OCI-LY7 (cell line): ENCODE results near the gene ZDHHC4. TPM values are rescaled to one million over a fixed set of nuclear protein-coding genes. Genes with fewer than 3 reads are reported as not detected.

Experiments
- BruUV-seq: library from RNA; stranded (reverse); fragments of 400-500 nt; replicated peaks from 2 replicates; lab custom pipeline; 2021; lab: Mats Ljungman, UMichigan
- CTCF ChIA-PET: fragments of 300-600 bp; sonication (Branson Sonifier 250); formaldehyde crosslinking; loops from one replicate; lab custom pipeline; 2022; ENCODE audit warnings: antibody characterized with exemption; ENCODE audit not compliant: unreplicated experiment; lab: Charles Lee
- POLR2A ChIA-PET: fragments of 300-600 bp; sonication (Branson Sonifier 250); formaldehyde crosslinking; loops from one replicate; lab custom pipeline; 2022; ENCODE audit warnings: antibody characterized with exemption; lab: Charles Lee
- DNase-seq: peaks from one replicate; pipeline ENCODE4 v3.0.0-alpha.2; 2015; ENCODE audit warnings: low spot score
- H2AFZ ChIP-seq: fragments of 200-600 bp; sonication (generic), shearing (Covaris generic); 2 replicates; pipeline ENCODE4 v1.6.1; 2014; ENCODE audit warnings: mild to moderate bottlenecking, antibody characterized with exemption, low read length, moderate library complexity
- H3K27ac ChIP-seq: fragments of 200-600 bp; sonication (generic); 2 replicates; pipeline ENCODE4 v1.5.1; 2014; ENCODE audit warnings: mixed run types, low read depth, mild to moderate bottlenecking, moderate library complexity, low read length, inconsistent platforms; ENCODE audit not compliant: poor library complexity, severe bottlenecking
- H3K36me3 ChIP-seq: fragments of 200-600 bp; sonication (generic); 2 replicates; pipeline ENCODE4 v1.6.1; 2014; ENCODE audit warnings: mild to moderate bottlenecking, antibody characterized with exemption, low read length, moderate library complexity, mixed read lengths; ENCODE audit not compliant: insufficient read depth
- H3K4me1 ChIP-seq: fragments of 200-600 bp; sonication (generic); 2 replicates; pipeline ENCODE4 v1.5.1; 2014; ENCODE audit warnings: mild to moderate bottlenecking, low read length; ENCODE audit not compliant: insufficient read depth, poor library complexity, severe bottlenecking
- H3K4me2 ChIP-seq: fragments of 200-600 bp; sonication (generic); 2 replicates; pipeline ENCODE4 v1.6.1; 2014; ENCODE audit warnings: mild to moderate bottlenecking, low read length
- H3K4me3 ChIP-seq: fragments of 200-600 bp; sonication (generic); 2 replicates; pipeline ENCODE4 v1.5.1; 2014; ENCODE audit warnings: mild to moderate bottlenecking, low read depth, low read length; ENCODE audit not compliant: poor library complexity, severe bottlenecking
- H3K79me2 ChIP-seq: fragments of 200-600 bp; sonication (generic); 2 replicates; pipeline ENCODE4 v1.6.1; 2016; ENCODE audit warnings: low read depth, mild to moderate bottlenecking, low read length, moderate library complexity, mixed read lengths; ENCODE audit not compliant: insufficient read depth
- H3K9me2 ChIP-seq: fragments of 200-600 bp; sonication (generic); 2 replicates; pipeline ENCODE4 v1.6.1; 2016; ENCODE audit warnings: mild to moderate bottlenecking, low read length, mixed read lengths; ENCODE audit not compliant: insufficient read depth
- H3K9me3 ChIP-seq: fragments of 200-600 bp; sonication (generic); 2 replicates; pipeline ENCODE4 v1.6.1; 2014; ENCODE audit warnings: mild to moderate bottlenecking, mixed run types, low read length, mixed read lengths
- H4K20me1 ChIP-seq: fragments of 200-600 bp; sonication (generic); 2 replicates; pipeline ENCODE4 v1.6.1; 2014; ENCODE audit warnings: mild to moderate bottlenecking, antibody characterized with exemption, low read length, moderate library complexity, mixed read lengths; ENCODE audit not compliant: insufficient read depth
- CTCF ChIP-seq: fragments of 200-600 bp; sonication (generic); conservative IDR thresholded peaks from 2 replicates; pipeline ENCODE4 v1.5.1; 2014; ENCODE audit warnings: mild to moderate bottlenecking, antibody characterized with exemption, low read length, moderate library complexity, mixed read lengths
- EZH2phosphoT487 ChIP-seq: fragments of 200-600 bp; sonication (generic); IDR thresholded peaks from 2 replicates; pipeline ENCODE4 v1.6.1; 2018; ENCODE audit warnings: low read depth, borderline replicate concordance, mild to moderate bottlenecking, mixed run types, antibody characterized with exemption, low read length, moderate library complexity, mixed read lengths
- intact Hi-C: fragments of 100-400 bp; cut with micrococcal nuclease; formaldehyde crosslinking; loops from one replicate; pipeline ENCODE4 v1.10.0; 2022; ENCODE audit not compliant: unreplicated experiment
- total RNA-seq, 2 experiments: library from RNA; depleted of rRNA in 1 of 2; stranded (reverse); fragments of >200 nt in 1 of 2; shearing (Covaris generic) in 1 of 2; gene quantifications; 2 replicates each; pipeline ENCODE4 v1.2.3, GENCODE V29; 2014 to 2022

The ZDHHC4 gene
- total RNA-seq, 2 experiments from 2014 or later: 76.4 to 92.7 TPM

DNA sequence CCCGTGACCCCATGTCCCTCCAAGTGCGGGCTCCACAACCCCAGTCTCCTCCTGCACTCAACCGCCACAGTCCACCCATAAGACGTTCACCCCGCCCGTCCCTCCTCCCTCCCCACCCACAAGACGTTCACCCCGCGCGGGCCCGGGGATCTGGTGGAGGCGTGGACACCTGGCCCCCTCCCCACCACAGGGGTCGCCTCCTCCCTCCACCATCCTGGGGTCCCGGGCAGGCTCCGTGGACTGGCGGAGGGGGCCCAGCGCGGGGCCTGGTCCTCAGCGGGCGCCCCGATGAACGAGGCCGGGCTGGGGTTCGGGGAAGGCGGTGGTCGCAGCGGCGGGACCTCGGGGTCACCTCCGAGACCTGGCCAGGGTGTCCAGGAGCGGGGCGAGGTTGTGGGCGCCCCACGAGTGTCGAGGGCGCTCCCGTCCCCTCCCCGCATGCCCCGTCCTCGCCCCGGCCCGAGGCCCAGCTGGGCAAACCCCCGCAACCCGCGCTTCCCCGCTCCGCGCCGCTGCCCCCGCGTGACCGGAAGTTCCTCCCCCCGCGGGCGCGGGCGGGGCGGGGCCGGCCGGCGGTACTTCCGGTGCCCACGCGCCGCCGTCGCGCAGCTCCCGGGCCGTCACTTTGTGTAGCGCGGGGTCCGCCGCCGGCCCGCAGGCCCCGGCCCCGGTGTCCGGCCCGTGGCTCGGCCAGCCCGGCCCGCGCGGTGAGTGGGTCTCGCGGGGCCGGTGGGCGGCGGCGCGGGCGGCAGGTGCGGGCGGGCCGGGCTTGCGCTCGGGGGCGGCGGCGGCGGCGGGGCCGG lies 59.7 kb downstream of the ZDHHC4 start, which contains the start of gene ZNF316:
ZNF316 (plus strand) TSS at position 578 of the 803 bp plus-strand sequence. CDS start 5,092 bp downstream, outside the sequence.
- peaks cover 17% of the 10 kb centered on the region for H3K79me2 ChIP-seq
- intact Hi-C loops: loop anchor here (1.0 kb wide), 2 partner anchors 47 to 121 kb away; partner anchors contain the start of gene INTS15
- H3K36me3 ChIP-seq: peaks cover 32% of the 10 kb centered on the region
- ChIA-PET CTCF (no interaction called here), POLR2A (interaction anchor here (1.2 to 1.6 kb wide), 2 partner anchors 16 to 104 kb away, joined by 3 to 4 read pairs; no protein-coding TSS in a partner anchor)
- peak within 1 kb of the TSS; percentile 90 for H2AFZ ChIP-seq
- H3K9me2 ChIP-seq: no peaks in the 10 kb centered on the region
- peak within 1 kb of the TSS; percentile 19 for H3K27ac ChIP-seq
- no TSS peak for BruUV-seq
- DNase-seq: peak; percentile 74
- TF ChIP-seq EZH2phosphoT487 (no peak), CTCF (no peak)
- H3K4me2 ChIP-seq: peak within 1 kb of the TSS; percentile 86
- H3K4me1 ChIP-seq: peaks cover 12% of the 10 kb centered on the region
- H3K9me3 ChIP-seq: 0 out of 2 replicates have a peak, but pooled peaks cover 5% of the 10 kb centered on the region
- H3K4me3 ChIP-seq: peak within 1 kb of the TSS; percentile 81
- H4K20me1 ChIP-seq: no peaks in the 10 kb centered on the region

GRCh38 chr7:6637544-6638229 lies 60.4 kb downstream of the ZDHHC4 start:
- peaks cover 12% of the 10 kb centered on the region for H3K4me1 ChIP-seq
- POLR2A ChIA-PET: interaction anchor here (0.6 to 0.7 kb wide), 2 partner anchors 97 to 101 kb away, joined by 3 to 4 read pairs; no protein-coding TSS in a partner anchor
- CTCF ChIA-PET: interaction anchor here (1.1 kb wide), 1 partner anchor 17 kb away, joined by 4 read pairs; no protein-coding TSS in a partner anchor
- H3K4me3 ChIP-seq: peak overlapping the region; percentile 79
- peak overlapping the region; percentile 80 for H3K4me2 ChIP-seq
- TF ChIP-seq EZH2phosphoT487: no peak
- peak; percentile 74 for TF ChIP-seq CTCF
- BruUV-seq: no TSS peak
- peak; percentile 86 for DNase-seq
- H4K20me1 ChIP-seq: no peaks in the 10 kb centered on the region
- peaks cover 17% of the 10 kb centered on the region for H3K79me2 ChIP-seq
- no peaks in the 10 kb centered on the region for H3K9me2 ChIP-seq
- H2AFZ ChIP-seq: peak overlapping the region; percentile 12; the same call in 1 of the 2 replicates
- H3K9me3 ChIP-seq: 0 out of 2 replicates have a peak, but pooled peaks cover 5% of the 10 kb centered on the region
- peaks cover 39% of the 10 kb centered on the region for H3K36me3 ChIP-seq
- peak overlapping the region; percentile 12 for H3K27ac ChIP-seq
- intact Hi-C loops: loop anchor here (1.0 kb wide), 2 partner anchors 47 to 121 kb away; partner anchors contain the start of gene INTS15

Other genes with a start within 250 kb of the ZDHHC4 start
- gene FAM220A, start 228.5 kb upstream of the ZDHHC4 start, total RNA-seq (2014; rRNA removed; shearing (Covaris generic)): 13.9 and 15.8 TPM in 2 replicates
- gene FAM220A, start 228.5 kb upstream of the ZDHHC4 start, total RNA-seq (2022): 20.0 and 28.7 TPM in 2 replicates
- gene RAC1, start 202.9 kb upstream of the ZDHHC4 start, total RNA-seq (2014; rRNA removed; shearing (Covaris generic)): 56.1 and 70.6 TPM in 2 replicates
- gene RAC1, start 202.9 kb upstream of the ZDHHC4 start, total RNA-seq (2022): 211 and 230 TPM in 2 replicates
- gene DAGLB, start 129.5 kb upstream of the ZDHHC4 start, total RNA-seq (2014; rRNA removed; shearing (Covaris generic)): 12.4 and 17.5 TPM in 2 replicates
- gene DAGLB, start 129.5 kb upstream of the ZDHHC4 start, total RNA-seq (2022): 19.5 and 24.8 TPM in 2 replicates
- gene KDELR2, start 93.3 kb upstream of the ZDHHC4 start, total RNA-seq (2014; rRNA removed; shearing (Covaris generic)): 23.6 and 30.2 TPM in 2 replicates
- 62.1 and 63.4 TPM in 2 replicates for gene KDELR2, start 93.3 kb upstream of the ZDHHC4 start, total RNA-seq (2022)
- 0.16 and 0.23 TPM in 2 replicates for gene GRID2IP, start 26.0 kb upstream of the ZDHHC4 start, total RNA-seq (2014; rRNA removed; shearing (Covaris generic))
- 0.32 and 0.41 TPM in 2 replicates for gene GRID2IP, start 26.0 kb upstream of the ZDHHC4 start, total RNA-seq (2022)
- gene INTS15, start 12.6 kb downstream of the ZDHHC4 start, total RNA-seq (2014; rRNA removed; shearing (Covaris generic)): 27.2 and 33.0 TPM in 2 replicates
- gene INTS15, start 12.6 kb downstream of the ZDHHC4 start, total RNA-seq (2022): 38.8 and 40.9 TPM in 2 replicates
- gene ZNF853, start 38.2 kb downstream of the ZDHHC4 start, total RNA-seq (2014; rRNA removed; shearing (Covaris generic)): 0.60 and 0.77 TPM in 2 replicates
- 0.48 and 0.55 TPM in 2 replicates for gene ZNF853, start 38.2 kb downstream of the ZDHHC4 start, total RNA-seq (2022)
- 17.1 and 18.1 TPM in 2 replicates for gene ZNF316, start 59.9 kb downstream of the ZDHHC4 start, total RNA-seq (2014; rRNA removed; shearing (Covaris generic))
- gene ZNF316, start 59.9 kb downstream of the ZDHHC4 start, total RNA-seq (2022): 34.2 and 37.5 TPM in 2 replicates
- 15.4 and 16.7 TPM in 2 replicates for gene ZNF12, start 129.5 kb downstream of the ZDHHC4 start, total RNA-seq (2014; rRNA removed; shearing (Covaris generic))
- gene ZNF12, start 129.5 kb downstream of the ZDHHC4 start, total RNA-seq (2022): 25.3 and 27.1 TPM in 2 replicates
- gene RSPH10B2, start 176.6 kb downstream of the ZDHHC4 start, total RNA-seq (2014; rRNA removed; shearing (Covaris generic)): 0.76 TPM in 1 of 2 replicates, not detected in the other
- gene RSPH10B2, start 176.6 kb downstream of the ZDHHC4 start, total RNA-seq (2022): 1.3 TPM in 1 of 2 replicates, not detected in the other
- 20.7 and 32.5 TPM in 2 replicates for gene CCZ1B, start 248.8 kb downstream of the ZDHHC4 start, total RNA-seq (2014; rRNA removed; shearing (Covaris generic))
- gene CCZ1B, start 248.8 kb downstream of the ZDHHC4 start, total RNA-seq (2022): 52.0 and 56.3 TPM in 2 replicates